Measurements from ENCODE around the gene HADH. TPM values are rescaled to one million over a fixed set of nuclear protein-coding genes. Genes with fewer than 3 reads are reported as not detected.

HADH gene
- polyA plus RNA-seq, 1 of the 3 experiments (the other 2 are of a cell fraction), result 19.4 TPM

GRCh38 chr4:107987916-107988762 lies 1.6 kb upstream of the HADH start:
- no peak overlapping the region for H2AFZ ChIP-seq (ENCODE audit: low read depth)
- 72% methylated on average over 10 of the region's 10 CpGs for WGBS (ENCODE audit: low lambda C conversion rate)

GRCh38 chr4:107988763-107989035 lies 990 bp upstream of the HADH start:
- Histone ChIP-seq H2AFZ (ENCODE audit: low read depth) (no peak overlapping the region), H3K79me2 (ENCODE audit: insufficient read depth) (peaks cover 26% of the 10 kb centered on the region), H3K27me3 (ENCODE audit: insufficient read depth) (no peaks in the 10 kb centered on the region), H3K4me2 (no peak overlapping the region), H3K9ac (no peak overlapping the region), H3K9me2 (no peaks in the 10 kb centered on the region), H3K9me3 (no peaks in the 10 kb centered on the region), H4K20me1 (ENCODE audit: insufficient read depth) (no peaks in the 10 kb centered on the region), H3F3A (replicated peaks; ENCODE audit: insufficient read depth) (peaks cover 2% of the 10 kb centered on the region), H3K27ac (ENCODE audit: low read depth in 2 of 2, low read length in 1 of 2) (no peak overlapping the region), H3K4me1 (ENCODE audit: control insufficient read depth in 1 of 2, insufficient read depth in 2 of 2, low read depth in 1 of 2, low read length in 1 of 2) (peaks cover 3 to 5% of the 10 kb centered on the region in 2 experiments; a peak in 3 of 4 replicates), H3K4me3 (ENCODE audit: low read depth in 2 of 2, low read length in 1 of 2) (no peak overlapping the region), H3K36me3 (replicated peaks in 1 of 2; ENCODE audit: control insufficient read depth in 1 of 2, insufficient read depth in 2 of 2, low read length in 1 of 2) (no peaks in the 10 kb centered on the region)
- ChIA-PET POLR2A (no interaction called here), CTCF (interaction anchor here (1.4 kb wide), 1 partner anchor 8 kb away, joined by 3 read pairs; no protein-coding TSS in a partner anchor)
- DNase-seq, result no peak
- WGBS (ENCODE audit: low lambda C conversion rate), result 94% methylated on average over 5 of the region's 5 CpGs
- TF ChIP-seq NRF1 (IDR thresholded peaks at IDR 0.05; ENCODE audit: low read depth, low read length) (no peak), CHD2 (IDR thresholded peaks at IDR 0.05; ENCODE audit: low read length, partially characterized antibody) (no peak), GABPA (IDR thresholded peaks at IDR 0.05; ENCODE audit: low read depth) (no peak), EP300 (IDR thresholded peaks at IDR 0.05; ENCODE audit: borderline replicate concordance in 1 of 2, low read depth in 1 of 2, low read length in 1 of 2) (no peak), SMC3 (IDR thresholded peaks at IDR 0.05; ENCODE audit: low read depth, low read length) (no peak), TAF1 (IDR thresholded peaks at IDR 0.05; ENCODE audit: borderline replicate concordance, low read depth, low read length) (no peak), ZBTB33 (IDR thresholded peaks at IDR 0.05; ENCODE audit: borderline replicate concordance, low read depth) (no peak), RXRA (IDR thresholded peaks at IDR 0.05; ENCODE audit: borderline replicate concordance, low read depth) (no peak), USF1 (IDR thresholded peaks at IDR 0.05; ENCODE audit: borderline replicate concordance, low read depth) (no peak), FOXJ3 (CRISPR knock-in tag; IDR thresholded peaks at IDR 0.05) (no peak), FOSL2 (IDR thresholded peaks at IDR 0.05; ENCODE audit: borderline replicate concordance, low read depth) (no peak), JUND (IDR thresholded peaks at IDR 0.05) (no peak), TEAD4 (IDR thresholded peaks at IDR 0.05; ENCODE audit: borderline replicate concordance, insufficient read depth) (no peak), MAX (IDR thresholded peaks at IDR 0.05; ENCODE audit: low read depth) (no peak), NFIC (IDR thresholded peaks at IDR 0.05; ENCODE audit: borderline replicate concordance) (no peak)

More at GRCh38 chr4:107987916-107988762, 1.6 kb upstream of the HADH start:
- Histone ChIP-seq H3K9me2 (no peaks in the 10 kb centered on the region), H3K27ac (ENCODE audit: low read depth in 2 of 2, low read length in 1 of 2) (no peak overlapping the region), H3K4me3 (ENCODE audit: low read depth in 2 of 2, low read length in 1 of 2) (no peak overlapping the region), H4K20me1 (ENCODE audit: insufficient read depth) (no peaks in the 10 kb centered on the region), H3K9me3 (no peaks in the 10 kb centered on the region), H3F3A (replicated peaks; ENCODE audit: insufficient read depth) (no peaks in the 10 kb centered on the region), H3K79me2 (ENCODE audit: insufficient read depth) (peaks cover 25% of the 10 kb centered on the region; the same call in 1 of the 2 replicates), H3K27me3 (ENCODE audit: insufficient read depth) (no peaks in the 10 kb centered on the region), H3K4me1 (ENCODE audit: control insufficient read depth in 1 of 2, insufficient read depth in 2 of 2, low read depth in 1 of 2, low read length in 1 of 2) (peaks cover 3 to 5% of the 10 kb centered on the region in 2 experiments; a peak in 3 of 4 replicates), H3K36me3 (replicated peaks in 1 of 2; ENCODE audit: control insufficient read depth in 1 of 2, insufficient read depth in 2 of 2, low read length in 1 of 2) (no peaks in the 10 kb centered on the region), H3K9ac (no peak overlapping the region), H3K4me2 (no peak overlapping the region)
- ChIA-PET POLR2A (no interaction called here), CTCF (interaction anchor here (1.4 kb wide), 1 partner anchor 8 kb away, joined by 3 read pairs; no protein-coding TSS in a partner anchor)
- TF ChIP-seq FOXJ3 (CRISPR knock-in tag; IDR thresholded peaks at IDR 0.05) (no peak), FOSL2 (IDR thresholded peaks at IDR 0.05; ENCODE audit: borderline replicate concordance, low read depth) (no peak), GATA2 (CRISPR knock-in tag; IDR thresholded peaks at IDR 0.05) (no peak), EP300 (IDR thresholded peaks at IDR 0.05; ENCODE audit: borderline replicate concordance in 1 of 2, low read depth in 1 of 2, low read length in 1 of 2) (no peak), USF1 (IDR thresholded peaks at IDR 0.05; ENCODE audit: borderline replicate concordance, low read depth) (no peak), YY1 (IDR thresholded peaks at IDR 0.05; ENCODE audit: low read depth) (no peak), MEF2A (IDR thresholded peaks at IDR 0.05; ENCODE audit: borderline replicate concordance, low read depth) (no peak), CHD2 (IDR thresholded peaks at IDR 0.05; ENCODE audit: low read length, partially characterized antibody) (no peak), EZH2phosphoT487 (IDR thresholded peaks at IDR 0.05; ENCODE audit: borderline replicate concordance, low read depth) (no peak), SMC3 (IDR thresholded peaks at IDR 0.05; ENCODE audit: low read depth, low read length) (no peak), TEAD4 (IDR thresholded peaks at IDR 0.05; ENCODE audit: borderline replicate concordance, insufficient read depth) (no peak), NRF1 (IDR thresholded peaks at IDR 0.05; ENCODE audit: low read depth, low read length) (no peak)
- DNase-seq, result no peak

All from SK-N-SH (cell line).